ENCODE data around the gene WASF3.

WASF3 gene

DNA sequence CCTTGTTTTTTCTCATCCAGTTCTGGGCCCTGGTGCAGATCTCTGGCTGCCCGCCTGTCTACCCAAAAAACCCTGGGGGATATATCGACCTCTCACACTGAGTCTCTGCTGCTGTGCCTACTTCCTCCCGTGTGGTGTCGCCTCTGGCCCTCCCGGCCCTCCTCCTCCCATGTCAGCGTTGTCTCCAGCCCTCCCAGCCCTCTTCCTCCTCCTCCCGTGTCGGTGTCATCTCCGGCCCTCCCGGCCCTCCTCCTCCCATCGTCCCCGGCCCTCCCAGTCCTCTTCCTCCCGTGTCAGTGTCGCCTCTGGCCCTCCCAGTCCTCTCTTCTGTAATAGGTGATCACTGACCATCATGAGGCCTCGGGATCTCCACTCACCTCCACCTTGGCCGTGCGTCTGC, 121.3 kb downstream of the WASF3 start:
- Histone ChIP-seq H3K27me3 (ENCODE audit: insufficient read depth, low read depth, severe bottlenecking) (no peaks in the 10 kb centered on the region), H3K9me3 (ENCODE audit: severe bottlenecking) (no peaks in the 10 kb centered on the region), H3K36me3 (peaks cover 91% of the 10 kb centered on the region), H3K27ac (no peak overlapping the region), H3K4me3 (ENCODE audit: low read depth, low read length) (no peak overlapping the region)
- TF ChIP-seq, protein P1, sequence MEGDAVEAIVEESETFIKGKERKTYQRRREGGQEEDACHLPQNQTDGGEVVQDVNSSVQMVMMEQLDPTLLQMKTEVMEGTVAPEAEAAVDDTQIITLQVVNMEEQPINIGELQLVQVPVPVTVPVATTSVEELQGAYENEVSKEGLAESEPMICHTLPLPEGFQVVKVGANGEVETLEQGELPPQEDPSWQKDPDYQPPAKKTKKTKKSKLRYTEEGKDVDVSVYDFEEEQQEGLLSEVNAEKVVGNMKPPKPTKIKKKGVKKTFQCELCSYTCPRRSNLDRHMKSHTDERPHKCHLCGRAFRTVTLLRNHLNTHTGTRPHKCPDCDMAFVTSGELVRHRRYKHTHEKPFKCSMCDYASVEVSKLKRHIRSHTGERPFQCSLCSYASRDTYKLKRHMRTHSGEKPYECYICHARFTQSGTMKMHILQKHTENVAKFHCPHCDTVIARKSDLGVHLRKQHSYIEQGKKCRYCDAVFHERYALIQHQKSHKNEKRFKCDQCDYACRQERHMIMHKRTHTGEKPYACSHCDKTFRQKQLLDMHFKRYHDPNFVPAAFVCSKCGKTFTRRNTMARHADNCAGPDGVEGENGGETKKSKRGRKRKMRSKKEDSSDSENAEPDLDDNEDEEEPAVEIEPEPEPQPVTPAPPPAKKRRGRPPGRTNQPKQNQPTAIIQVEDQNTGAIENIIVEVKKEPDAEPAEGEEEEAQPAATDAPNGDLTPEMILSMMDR (IDR thresholded peaks at IDR 0.05; ENCODE audit: low read depth, low read length), result no peak
- DNase-seq, result no peak

DNA sequence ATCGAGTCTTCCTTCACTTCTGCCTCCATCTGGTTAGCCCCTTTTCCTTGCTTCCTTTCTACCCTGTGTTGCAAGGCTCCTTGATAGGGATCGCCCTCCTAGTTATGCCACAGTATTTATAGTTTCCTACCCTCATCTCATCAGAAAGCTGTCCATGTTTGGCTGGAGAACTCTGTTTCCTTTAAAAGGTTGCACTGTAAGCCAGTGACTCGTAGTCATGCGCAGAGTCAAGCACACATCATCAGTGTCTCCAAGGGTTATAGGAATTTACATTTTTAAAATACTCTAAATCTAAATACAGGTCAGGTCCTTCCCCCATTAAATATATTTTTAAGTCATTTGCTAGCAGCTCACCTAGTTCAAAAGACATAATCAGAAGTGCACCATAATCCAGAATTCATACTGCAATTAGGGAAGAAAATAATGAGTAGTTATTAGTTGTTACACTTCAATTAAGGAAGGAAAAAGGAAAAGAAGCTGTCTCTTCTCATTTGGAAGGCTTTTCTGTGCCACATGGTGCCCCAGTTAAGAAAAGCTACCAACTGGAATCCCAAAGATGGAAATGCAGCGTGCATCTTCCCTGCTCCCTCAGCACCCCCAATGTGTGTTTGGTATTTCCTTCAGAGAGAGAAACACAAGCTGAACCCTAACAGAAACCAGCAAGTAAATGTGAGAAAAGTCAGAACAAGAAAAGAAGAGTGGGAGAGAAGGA, 122.1 kb downstream of the WASF3 start:
- Histone ChIP-seq H3K9me3 (ENCODE audit: severe bottlenecking) (no peaks in the 10 kb centered on the region), H3K36me3 (peaks cover 91% of the 10 kb centered on the region), H3K27ac (peak overlapping the region; percentile 19), H3K4me3 (ENCODE audit: low read depth, low read length) (no peak overlapping the region), H3K27me3 (ENCODE audit: insufficient read depth, low read depth, severe bottlenecking) (no peaks in the 10 kb centered on the region)
- TF ChIP-seq, protein P1 (IDR thresholded peaks at IDR 0.05; ENCODE audit: low read depth, low read length), result no peak
- DNase-seq, result no peak

DNA sequence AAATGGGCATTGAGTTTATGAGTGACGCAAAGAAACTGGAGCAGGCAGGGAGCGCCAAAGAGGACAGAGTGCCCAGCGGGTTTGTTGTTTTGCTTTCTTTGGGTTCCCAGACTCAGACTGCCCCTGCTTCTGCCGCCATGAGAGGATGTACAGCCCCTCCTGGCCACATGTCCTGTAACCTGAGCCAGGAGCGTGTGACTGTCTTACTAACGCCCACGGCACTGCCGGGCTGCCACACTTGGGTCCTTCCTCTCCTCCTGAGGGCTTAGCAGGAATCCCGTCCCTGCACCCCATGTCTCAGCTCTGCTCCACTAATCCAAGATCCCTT, 122.6 kb downstream of the WASF3 start:
- peaks cover 91% of the 10 kb centered on the region for H3K36me3 ChIP-seq
- no peak overlapping the region for H3K4me3 ChIP-seq (ENCODE audit: low read depth, low read length)
- no peaks in the 10 kb centered on the region for H3K9me3 ChIP-seq (ENCODE audit: severe bottlenecking)
- no peaks in the 10 kb centered on the region for H3K27me3 ChIP-seq (ENCODE audit: insufficient read depth, low read depth, severe bottlenecking)
- DNase-seq, result peak; percentile 84
- peak overlapping the region; percentile 19 for H3K27ac ChIP-seq
- TF ChIP-seq, protein P1 (IDR thresholded peaks at IDR 0.05; ENCODE audit: low read depth, low read length), result peak; percentile 21; the same call in 1 of the 2 replicates

DNA sequence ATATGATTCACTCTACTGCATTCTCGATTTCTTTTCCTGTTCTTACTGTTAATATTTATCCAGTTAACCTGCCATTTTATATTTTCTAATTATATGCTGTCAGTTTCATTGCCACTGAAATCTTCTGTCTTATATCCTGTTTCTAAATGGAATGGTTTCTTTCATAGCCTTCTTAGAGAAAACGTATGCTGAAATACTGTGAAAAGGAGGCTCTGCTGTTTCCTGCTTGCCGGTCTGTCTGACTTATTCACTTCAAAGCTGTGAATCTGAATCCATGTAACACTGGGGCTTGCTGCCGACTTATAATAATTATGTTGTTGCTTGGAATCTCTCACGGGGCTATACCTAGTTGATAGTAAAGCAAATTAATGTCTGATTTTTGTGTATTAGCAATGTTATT, 123.1 kb downstream of the WASF3 start:
- Histone ChIP-seq H3K9me3 (ENCODE audit: severe bottlenecking) (no peaks in the 10 kb centered on the region), H3K27me3 (ENCODE audit: insufficient read depth, low read depth, severe bottlenecking) (no peaks in the 10 kb centered on the region), H3K36me3 (peaks cover 91% of the 10 kb centered on the region), H3K27ac (peak overlapping the region; percentile 19; the same call in 1 of the 2 replicates), H3K4me3 (ENCODE audit: low read depth, low read length) (no peak overlapping the region)
- DNase-seq, result no peak
- TF ChIP-seq, protein P1 (IDR thresholded peaks at IDR 0.05; ENCODE audit: low read depth, low read length), result no peak

DNA sequence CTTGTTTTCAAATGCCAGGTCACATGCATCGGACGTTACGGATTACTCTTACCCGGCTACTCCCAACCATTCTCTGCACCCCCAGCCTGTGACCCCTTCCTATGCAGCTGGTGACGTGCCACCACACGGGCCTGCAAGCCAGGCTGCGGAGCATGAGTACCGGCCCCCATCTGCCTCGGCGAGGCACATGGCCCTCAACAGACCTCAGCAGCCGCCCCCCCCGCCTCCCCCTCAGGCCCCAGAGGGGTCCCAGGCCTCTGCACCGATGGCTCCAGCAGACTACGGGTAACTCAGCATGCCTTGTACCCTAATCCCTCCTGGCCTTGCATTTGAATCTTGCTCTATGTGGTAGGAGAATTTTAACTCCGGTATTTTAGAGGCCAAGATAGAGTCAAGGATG, 123.6 kb downstream of the WASF3 start:
- Histone ChIP-seq H3K36me3 (peaks cover 91% of the 10 kb centered on the region), H3K27ac (no peak overlapping the region), H3K27me3 (ENCODE audit: insufficient read depth, low read depth, severe bottlenecking) (no peaks in the 10 kb centered on the region), H3K9me3 (ENCODE audit: severe bottlenecking) (no peaks in the 10 kb centered on the region), H3K4me3 (ENCODE audit: low read depth, low read length) (no peak overlapping the region)
- no peak for DNase-seq
- TF ChIP-seq, protein P1 (IDR thresholded peaks at IDR 0.05; ENCODE audit: low read depth, low read length), result no peak

DNA sequence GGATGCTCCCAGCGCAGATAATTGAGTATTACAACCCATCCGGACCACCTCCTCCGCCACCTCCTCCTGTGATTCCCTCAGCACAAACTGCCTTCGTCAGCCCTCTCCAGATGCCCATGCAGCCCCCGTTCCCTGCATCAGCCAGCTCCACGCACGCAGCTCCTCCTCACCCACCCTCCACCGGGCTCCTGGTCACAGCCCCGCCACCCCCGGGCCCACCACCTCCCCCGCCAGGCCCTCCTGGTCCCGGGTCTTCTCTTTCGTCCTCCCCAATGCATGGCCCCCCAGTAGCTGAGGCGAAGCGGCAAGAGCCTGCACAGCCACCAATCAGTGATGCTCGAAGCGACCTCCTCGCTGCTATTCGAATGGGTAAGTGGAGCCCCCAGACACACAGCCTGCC, 125.1 kb downstream of the WASF3 start:
- no peak for DNase-seq
- H3K4me3 ChIP-seq (ENCODE audit: low read depth, low read length), result no peak overlapping the region
- TF ChIP-seq, protein P1 (IDR thresholded peaks at IDR 0.05; ENCODE audit: low read depth, low read length), result no peak
- H3K27ac ChIP-seq, result no peak overlapping the region
- H3K9me3 ChIP-seq (ENCODE audit: severe bottlenecking), result no peaks in the 10 kb centered on the region
- H3K36me3 ChIP-seq, result peaks cover 94% of the 10 kb centered on the region
- no peaks in the 10 kb centered on the region for H3K27me3 ChIP-seq (ENCODE audit: insufficient read depth, low read depth, severe bottlenecking)

Measured in WERI-Rb-1 (cell line).